ENCODE results near the gene CBX1.

- no peak for TF ChIP-seq CTCF (IDR thresholded peaks at IDR 0.05)
- TF ChIP-seq POLR2A (IDR thresholded peaks at IDR 0.05) = no peak
- TF ChIP-seq POLR2AphosphoS5 (IDR thresholded peaks at IDR 0.05) = no peak
- TF ChIP-seq EP300 (IDR thresholded peaks at IDR 0.05; ENCODE audit: low read depth) = no peak
Observed at GRCh38 chr17:48128400-48128799, 27.1 kb upstream of the CBX1 start.

Measured in transverse colon (tissue), 4 donors.